Vagina (tissue), 2 donors: ENCODE data around the gene GAL3ST2.

Source experiments
- POLR2A ChIP-seq, 2 donors: fragments of 450-650 bp; IDR thresholded peaks; one replicate each; pipeline ENCODE4 v1.6.1; 2017; ENCODE audit warnings: antibody characterized with exemption in 2 of 2, mild to moderate bottlenecking in 2 of 2, moderate library complexity in 2 of 2
- POLR2AphosphoS5 ChIP-seq, 2 donors: sonication (generic); formaldehyde crosslinking; IDR thresholded peaks; one replicate each; pipeline ENCODE4 v1.9.0; 2017; ENCODE audit warnings: antibody characterized with exemption in 2 of 2, mild to moderate bottlenecking in 2 of 2, low read depth in 1 of 2; ENCODE audit not compliant: insufficient read depth in 1 of 2
- TF ChIP-seq, protein P1 (sequence below), 3 experiments: fragments of 450-650 bp in 2 of 3; fragments of 200-600 bp in 1 of 3; sonication (generic) in 1 of 3; IDR thresholded peaks; one replicate each; pipeline ENCODE4 v1.5.1; 2017 to 2019; ENCODE audit warnings: antibody characterized with exemption in 3 of 3, mild to moderate bottlenecking in 2 of 3, moderate library complexity in 2 of 3

GRCh38 chr2:241741016-241741415, 35.6 kb upstream of the GAL3ST2 start:
- TF ChIP-seq POLR2A (IDR thresholded peaks at IDR 0.05) (no peak), POLR2AphosphoS5 (IDR thresholded peaks at IDR 0.05; ENCODE audit: insufficient read depth in 1 of 2, low read depth in 1 of 2) (no peak)
- TF ChIP-seq, protein P1, sequence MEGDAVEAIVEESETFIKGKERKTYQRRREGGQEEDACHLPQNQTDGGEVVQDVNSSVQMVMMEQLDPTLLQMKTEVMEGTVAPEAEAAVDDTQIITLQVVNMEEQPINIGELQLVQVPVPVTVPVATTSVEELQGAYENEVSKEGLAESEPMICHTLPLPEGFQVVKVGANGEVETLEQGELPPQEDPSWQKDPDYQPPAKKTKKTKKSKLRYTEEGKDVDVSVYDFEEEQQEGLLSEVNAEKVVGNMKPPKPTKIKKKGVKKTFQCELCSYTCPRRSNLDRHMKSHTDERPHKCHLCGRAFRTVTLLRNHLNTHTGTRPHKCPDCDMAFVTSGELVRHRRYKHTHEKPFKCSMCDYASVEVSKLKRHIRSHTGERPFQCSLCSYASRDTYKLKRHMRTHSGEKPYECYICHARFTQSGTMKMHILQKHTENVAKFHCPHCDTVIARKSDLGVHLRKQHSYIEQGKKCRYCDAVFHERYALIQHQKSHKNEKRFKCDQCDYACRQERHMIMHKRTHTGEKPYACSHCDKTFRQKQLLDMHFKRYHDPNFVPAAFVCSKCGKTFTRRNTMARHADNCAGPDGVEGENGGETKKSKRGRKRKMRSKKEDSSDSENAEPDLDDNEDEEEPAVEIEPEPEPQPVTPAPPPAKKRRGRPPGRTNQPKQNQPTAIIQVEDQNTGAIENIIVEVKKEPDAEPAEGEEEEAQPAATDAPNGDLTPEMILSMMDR (IDR thresholded peaks at IDR 0.05) = no peak
